IMR-90 (cell line): ENCODE data around the gene PBX3.

Experiments used
- CEBPB ChIP-seq: IDR thresholded peaks from 2 replicates; pipeline ENCODE4 v1.6.1; 2012; ENCODE audit warnings: low read depth, low read length, improper control_type of control experiment
- CHD1 ChIP-seq: IDR thresholded peaks from 2 replicates; pipeline ENCODE4 v1.6.1; 2012; ENCODE audit warnings: low read depth, low read length, improper control_type of control experiment
- MAFK ChIP-seq: IDR thresholded peaks from 2 replicates; pipeline ENCODE4 v1.6.1; 2012; ENCODE audit warnings: low read depth, low read length, improper control_type of control experiment
- MAZ ChIP-seq: IDR thresholded peaks from 2 replicates; pipeline ENCODE4 v1.6.1; 2012; ENCODE audit warnings: low read depth, mild to moderate bottlenecking, low read length, improper control_type of control experiment, moderate library complexity, borderline replicate concordance
- MXI1 ChIP-seq: IDR thresholded peaks from 2 replicates; pipeline ENCODE4 v1.6.1; 2012; ENCODE audit warnings: low read depth, mild to moderate bottlenecking, low read length, moderate library complexity, borderline replicate concordance
- POLR2A ChIP-seq: IDR thresholded peaks from 2 replicates; pipeline ENCODE4 v1.6.1; 2012; ENCODE audit warnings: mild to moderate bottlenecking, low read depth, low read length
- RAD21 ChIP-seq: IDR thresholded peaks from 2 replicates; pipeline ENCODE4 v1.6.1; 2012; ENCODE audit warnings: low read length, improper control_type of control experiment
- RCOR1 ChIP-seq: IDR thresholded peaks from 2 replicates; pipeline ENCODE4 v1.6.1; 2012; ENCODE audit warnings: mild to moderate bottlenecking, low read length, improper control_type of control experiment; ENCODE audit not compliant: insufficient replicate concordance
- RFX5 ChIP-seq: IDR thresholded peaks from 2 replicates; pipeline ENCODE4 v1.8.0; 2012; ENCODE audit warnings: low read depth, mild to moderate bottlenecking, low read length, moderate library complexity
- TF ChIP-seq, protein P1 (sequence below): conservative IDR thresholded peaks from 2 replicates; pipeline ENCODE4 v1.5.1; 2012; ENCODE audit warnings: mild to moderate bottlenecking, low read depth, low read length, improper control_type of control experiment
- TF ChIP-seq, protein P2 (sequence below): fragments of 150-350 bp; IDR thresholded peaks from 2 replicates; pipeline ENCODE4 v1.6.1; 2016; ENCODE audit warnings: low read depth, mild to moderate bottlenecking, low read length, moderate library complexity, borderline replicate concordance

DNA sequence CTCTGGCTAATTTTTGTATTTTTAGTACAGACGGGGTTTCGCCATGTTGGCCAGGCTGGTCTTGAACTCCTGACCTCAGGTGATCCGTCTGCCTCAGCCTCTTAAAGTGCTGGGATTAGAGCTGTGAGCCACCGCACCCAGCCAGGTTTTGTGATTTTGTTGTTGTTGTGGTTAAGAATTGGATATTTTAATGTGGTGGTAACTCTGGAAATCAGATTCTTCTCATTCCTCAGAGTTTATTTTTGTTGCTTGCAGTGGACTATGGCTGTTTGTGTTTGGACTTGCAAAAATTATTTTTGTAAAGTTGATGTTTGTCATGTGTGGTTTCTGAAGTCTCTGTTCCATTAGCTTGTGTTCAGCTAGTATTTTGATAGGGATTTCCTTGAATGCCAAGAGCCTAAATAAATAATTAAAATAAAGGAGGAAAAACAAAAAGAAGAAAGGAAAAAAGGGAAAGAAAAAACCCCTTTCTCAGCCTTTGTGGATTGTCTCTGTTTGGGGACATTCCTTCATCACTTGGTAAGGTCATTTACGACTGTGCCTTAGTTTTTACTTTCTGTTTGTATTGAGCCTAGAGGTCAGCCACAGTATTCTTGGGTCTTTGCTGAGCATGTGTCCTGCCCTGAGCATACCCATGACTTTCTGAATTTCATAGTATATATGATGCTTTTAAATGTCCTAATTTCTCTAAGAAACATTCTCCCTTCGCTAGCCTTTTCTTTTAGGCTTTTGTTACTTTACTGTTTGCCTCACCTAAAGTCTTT, 37.3 kb downstream of the PBX3 start:
- TF ChIP-seq, protein P1, sequence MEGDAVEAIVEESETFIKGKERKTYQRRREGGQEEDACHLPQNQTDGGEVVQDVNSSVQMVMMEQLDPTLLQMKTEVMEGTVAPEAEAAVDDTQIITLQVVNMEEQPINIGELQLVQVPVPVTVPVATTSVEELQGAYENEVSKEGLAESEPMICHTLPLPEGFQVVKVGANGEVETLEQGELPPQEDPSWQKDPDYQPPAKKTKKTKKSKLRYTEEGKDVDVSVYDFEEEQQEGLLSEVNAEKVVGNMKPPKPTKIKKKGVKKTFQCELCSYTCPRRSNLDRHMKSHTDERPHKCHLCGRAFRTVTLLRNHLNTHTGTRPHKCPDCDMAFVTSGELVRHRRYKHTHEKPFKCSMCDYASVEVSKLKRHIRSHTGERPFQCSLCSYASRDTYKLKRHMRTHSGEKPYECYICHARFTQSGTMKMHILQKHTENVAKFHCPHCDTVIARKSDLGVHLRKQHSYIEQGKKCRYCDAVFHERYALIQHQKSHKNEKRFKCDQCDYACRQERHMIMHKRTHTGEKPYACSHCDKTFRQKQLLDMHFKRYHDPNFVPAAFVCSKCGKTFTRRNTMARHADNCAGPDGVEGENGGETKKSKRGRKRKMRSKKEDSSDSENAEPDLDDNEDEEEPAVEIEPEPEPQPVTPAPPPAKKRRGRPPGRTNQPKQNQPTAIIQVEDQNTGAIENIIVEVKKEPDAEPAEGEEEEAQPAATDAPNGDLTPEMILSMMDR = no peak
- TF ChIP-seq MAZ = no peak
- TF ChIP-seq POLR2A = no peak
- TF ChIP-seq RAD21 = no peak
- no peak for TF ChIP-seq RFX5
- no peak for TF ChIP-seq RCOR1
- no peak for TF ChIP-seq CHD1
- TF ChIP-seq, protein P2, sequence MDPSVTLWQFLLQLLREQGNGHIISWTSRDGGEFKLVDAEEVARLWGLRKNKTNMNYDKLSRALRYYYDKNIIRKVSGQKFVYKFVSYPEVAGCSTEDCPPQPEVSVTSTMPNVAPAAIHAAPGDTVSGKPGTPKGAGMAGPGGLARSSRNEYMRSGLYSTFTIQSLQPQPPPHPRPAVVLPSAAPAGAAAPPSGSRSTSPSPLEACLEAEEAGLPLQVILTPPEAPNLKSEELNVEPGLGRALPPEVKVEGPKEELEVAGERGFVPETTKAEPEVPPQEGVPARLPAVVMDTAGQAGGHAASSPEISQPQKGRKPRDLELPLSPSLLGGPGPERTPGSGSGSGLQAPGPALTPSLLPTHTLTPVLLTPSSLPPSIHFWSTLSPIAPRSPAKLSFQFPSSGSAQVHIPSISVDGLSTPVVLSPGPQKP = no peak
- TF ChIP-seq MAFK = no peak
- TF ChIP-seq MXI1 = no peak
- no peak for TF ChIP-seq CEBPB
